GM21717 (cell line): ENCODE data around the gene KCNA10.

Source experiments
- ATAC-seq: cut with Tn5 transposase; IDR thresholded peaks from one replicate; pipeline ENCODE4 v1.9.1; 2021; ENCODE audit warnings: mild to moderate bottlenecking, moderate library complexity; ENCODE audit not compliant: unreplicated experiment

KCNA10 gene

GRCh38 chr1:110480356-110481096 is 38.4 kb downstream of the KCNA10 start:
- ATAC-seq = no peak

DNA sequence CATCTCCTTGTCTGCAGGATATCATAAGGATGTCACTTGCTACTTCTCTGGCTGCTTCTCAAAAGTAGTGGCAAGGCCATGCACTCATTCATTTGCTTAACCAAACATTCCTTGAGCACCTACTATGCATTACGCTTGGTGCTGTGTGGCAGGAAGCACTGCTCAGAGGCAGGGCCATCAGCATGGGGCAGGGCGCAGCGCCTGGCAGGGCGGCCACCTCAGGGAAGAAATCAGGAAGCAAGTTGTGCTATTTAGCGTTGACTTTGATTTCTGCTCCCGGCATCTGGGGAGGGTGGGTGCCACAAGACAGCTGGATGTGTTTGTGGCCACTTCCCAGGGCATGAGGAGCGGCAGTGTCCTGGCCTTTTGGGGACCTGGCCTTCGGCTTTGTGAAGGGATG is 40.1 kb downstream of the KCNA10 start:
- no peak for ATAC-seq

GRCh38 chr1:110477967-110478640 is 40.9 kb downstream of the KCNA10 start:
- no peak for ATAC-seq

DNA sequence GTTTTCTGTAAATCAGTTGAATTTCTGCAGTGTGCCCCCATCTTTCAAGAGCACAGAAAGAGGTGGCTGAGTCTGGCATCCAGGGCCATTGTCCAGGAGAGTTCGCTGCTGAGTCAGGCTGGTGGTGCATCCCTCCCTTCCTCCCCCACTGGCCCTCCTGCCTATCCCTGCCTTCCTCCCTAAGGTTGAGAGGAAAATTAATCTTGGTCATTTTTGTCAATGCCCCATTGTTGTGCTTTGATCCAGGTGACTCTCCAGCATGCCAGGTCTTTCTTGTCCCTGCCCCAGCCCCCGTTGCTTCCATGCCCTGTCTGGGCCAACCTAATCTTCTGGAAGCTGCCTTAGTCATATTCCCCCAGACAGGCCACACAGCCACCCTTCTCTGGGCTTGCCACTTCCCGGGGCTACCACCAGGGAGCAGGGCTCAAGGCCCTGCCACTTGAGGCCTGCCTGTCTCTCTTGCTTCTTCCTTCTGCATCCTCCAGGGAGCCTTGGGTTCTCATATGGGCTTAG is 41.5 kb downstream of the KCNA10 start:
- ATAC-seq = no peak

GRCh38 chr1:110477041-110477440 is 41.9 kb downstream of the KCNA10 start:
- ATAC-seq = no peak

DNA sequence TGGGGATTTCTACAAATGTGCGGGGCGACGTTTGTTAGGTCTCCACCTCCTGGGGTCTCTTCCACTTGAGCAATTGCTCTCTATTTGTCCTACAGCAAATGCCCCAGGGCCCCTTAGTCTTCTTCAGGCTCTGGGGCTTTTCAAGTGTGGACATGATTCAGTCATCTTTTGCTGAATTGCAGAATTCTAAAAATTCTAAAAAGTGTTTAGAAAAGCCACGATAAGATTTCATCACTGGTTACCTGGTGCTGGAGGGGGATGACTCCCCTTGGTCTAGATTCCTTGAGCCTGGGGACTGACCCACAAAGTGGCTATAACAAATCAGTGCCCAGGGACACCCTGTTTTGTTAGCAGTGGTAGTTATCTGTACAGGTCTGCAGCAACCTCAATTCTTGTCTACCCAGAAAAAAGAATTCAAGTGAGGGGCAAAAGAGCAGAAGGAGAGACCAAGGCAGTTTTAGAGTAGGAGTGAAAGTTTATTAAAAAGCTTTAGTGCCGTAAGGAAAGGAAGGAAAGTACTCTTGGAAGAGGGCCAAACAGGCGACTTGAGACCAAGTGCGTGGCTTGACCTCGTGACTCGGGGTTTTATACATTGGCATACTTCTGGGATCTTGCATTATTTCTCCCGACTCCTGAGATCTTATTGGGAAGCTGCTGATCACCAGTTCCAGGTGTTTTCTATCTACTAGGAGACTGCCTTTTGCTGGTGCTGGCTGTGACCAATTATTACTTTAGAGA is 42.8 kb downstream of the KCNA10 start:
- ATAC-seq = no peak

- no peak for ATAC-seq
Measured at GRCh38 chr1:110475362-110476027, 43.5 kb downstream of the KCNA10 start.

GRCh38 chr1:110474444-110474843 is 44.5 kb downstream of the KCNA10 start:
- ATAC-seq = no peak

DNA sequence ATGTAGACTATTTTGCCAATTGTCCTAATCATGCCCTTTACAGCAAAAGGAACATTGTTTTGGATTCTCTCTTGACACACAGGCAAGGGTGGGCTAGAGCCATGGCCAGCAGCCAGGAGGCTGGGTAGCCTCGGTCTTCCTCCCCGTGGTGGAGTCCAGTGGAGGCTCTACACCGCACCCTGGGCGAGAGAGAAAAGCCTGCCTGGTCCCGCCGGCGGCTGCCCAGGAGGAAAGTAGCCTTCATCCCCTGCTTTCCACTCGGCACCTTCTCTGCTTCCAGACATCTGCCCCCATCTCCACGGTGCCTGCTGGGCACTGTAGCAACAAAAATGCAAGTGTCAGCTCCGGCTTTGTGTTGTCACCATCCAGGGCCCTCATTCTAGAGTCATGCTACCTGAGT is 46.4 kb downstream of the KCNA10 start:
- no peak for ATAC-seq

DNA sequence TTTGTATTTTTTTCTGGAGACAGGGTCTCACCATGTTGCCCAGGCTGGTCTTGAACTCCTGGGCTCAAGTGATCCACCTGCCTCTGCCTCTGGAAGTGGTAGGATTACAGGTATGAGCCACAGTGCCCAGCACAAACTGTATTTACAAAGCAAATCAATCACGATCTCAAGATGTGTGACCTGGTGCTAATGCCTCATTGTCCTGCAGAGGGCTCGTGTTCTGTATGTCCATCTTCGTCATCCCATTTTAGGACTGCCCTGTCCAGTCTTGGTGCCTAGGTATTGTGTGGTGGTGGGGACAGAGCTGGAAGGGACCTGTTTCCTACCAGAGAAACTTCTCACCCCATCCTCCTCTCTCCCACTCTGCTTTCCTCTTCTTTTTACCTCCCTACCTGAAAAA is 47.8 kb downstream of the KCNA10 start:
- no peak for ATAC-seq
